Jurkat, Clone E6-1 (cell line): ENCODE measurements around the gene EIF2A.

Experiments
- DNase-seq: peaks from one replicate; pipeline ENCODE4 v3.0.0-alpha.2; 2011; ENCODE audit warnings: low read depth, low spot score
- H3K4me3 ChIP-seq: 2 replicates; pipeline ENCODE4 v1.5.1; 2011; ENCODE audit warnings: mild to moderate bottlenecking, low read length, control low read depth, moderate library complexity

The EIF2A gene

GRCh38 chr3:150623945-150624344 lies 77.4 kb downstream of the EIF2A start:
- H3K4me3 ChIP-seq, result no peak overlapping the region
- DNase-seq, result no peak

GRCh38 chr3:150626148-150626930 lies 79.8 kb downstream of the EIF2A start:
- no peak overlapping the region for H3K4me3 ChIP-seq
- DNase-seq, result no peak

- no peak for DNase-seq
These were observed 81.0 kb downstream of the EIF2A start for GRCh38 chr3:150627557-150627956.

GRCh38 chr3:150631515-150632221 lies 85.1 kb downstream of the EIF2A start:
- DNase-seq, result no peak
- H3K4me3 ChIP-seq, result no peak overlapping the region

More at GRCh38 chr3:150627557-150627956, 81.0 kb downstream of the EIF2A start:
- H3K4me3 ChIP-seq, result no peak overlapping the region

- no peak overlapping the region for H3K4me3 ChIP-seq
- no peak for DNase-seq
These were observed 88.5 kb downstream of the EIF2A start for GRCh38 chr3:150635076-150635475.

- peak; percentile 65 for DNase-seq
- H3K4me3 ChIP-seq, result no peak overlapping the region
These were observed 88.9 kb downstream of the EIF2A start for GRCh38 chr3:150635526-150635925.
